Retinal pigment epithelial cell (primary cell): ENCODE data around the gene KRTAP5-6.

ENCODE experiments used
- DNase-seq: peaks from one replicate; pipeline ENCODE4 v3.0.0-alpha.2; 2010; ENCODE audit warnings: low read depth
- H3K4me3 ChIP-seq: 2 replicates; pipeline ENCODE4 v1.5.1; 2011; ENCODE audit warnings: mild to moderate bottlenecking, low read length, control low read depth, moderate library complexity
- CTCF ChIP-seq: conservative IDR thresholded peaks from 2 replicates; pipeline ENCODE4 v1.5.1; 2011; ENCODE audit warnings: low read depth, low read length, control low read depth, inconsistent platforms

KRTAP5-6 gene

GRCh38 chr11:1705126-1706052 lies 8.4 kb downstream of the KRTAP5-6 start:
- no peak overlapping the region for H3K4me3 ChIP-seq
- TF ChIP-seq CTCF: no peak
- DNase-seq: no peak

- no peak for TF ChIP-seq CTCF
- DNase-seq: no peak
- no peak overlapping the region for H3K4me3 ChIP-seq
Observed at GRCh38 chr11:1706634-1707400, 9.8 kb downstream of the KRTAP5-6 start.

GRCh38 chr11:1707751-1708150 lies 10.8 kb downstream of the KRTAP5-6 start:
- TF ChIP-seq CTCF: no peak
- H3K4me3 ChIP-seq: no peak overlapping the region
- no peak for DNase-seq

GRCh38 chr11:1708716-1709115 lies 11.7 kb downstream of the KRTAP5-6 start:
- no peak for TF ChIP-seq CTCF
- H3K4me3 ChIP-seq: no peak overlapping the region
- no peak for DNase-seq

- H3K4me3 ChIP-seq: no peak overlapping the region
- no peak for DNase-seq
- TF ChIP-seq CTCF: no peak
Observed at GRCh38 chr11:1714908-1715885, 18.2 kb downstream of the KRTAP5-6 start.

GRCh38 chr11:1717745-1718144 lies 20.8 kb downstream of the KRTAP5-6 start:
- DNase-seq: no peak
- H3K4me3 ChIP-seq: no peak overlapping the region
- no peak for TF ChIP-seq CTCF
